Left ventricle myocardium inferior (tissue), 1 donor: ENCODE measurements around the gene RINL. TPM values are rescaled to one million over a fixed set of nuclear protein-coding genes. Genes with fewer than 3 reads are reported as not detected.
A peak's percentile ranks its signal among the peaks of the same experiment; 100 is the strongest.

Source experiments
- DNase-seq: peaks from one replicate; pipeline ENCODE4 v3.0.0-alpha.2; 2020
- H3K27ac ChIP-seq: fragments of 200-600 bp; replicated peaks from 2 replicates; pipeline ENCODE4 v1.8.0; 2021
- H3K27me3 ChIP-seq: fragments of 200-600 bp; 2 replicates; pipeline ENCODE4 v1.8.0; 2021; ENCODE audit warnings: low read depth
- H3K36me3 ChIP-seq: fragments of 200-600 bp; 2 replicates; pipeline ENCODE4 v1.8.0; 2021
- H3K4me1 ChIP-seq: fragments of 200-600 bp; 2 replicates; pipeline ENCODE4 v1.8.0; 2021
- H3K4me3 ChIP-seq: fragments of 200-600 bp; 2 replicates; pipeline ENCODE4 v1.8.0; 2021; ENCODE audit warnings: mild to moderate bottlenecking, moderate library complexity
- H3K9me3 ChIP-seq: fragments of 200-600 bp; replicated peaks from 2 replicates; pipeline ENCODE4 v1.8.0; 2021
- intact Hi-C: fragments of 100-400 bp; cut with micrococcal nuclease; formaldehyde crosslinking; loops from one replicate; pipeline ENCODE4 v1.11.0; 2022
- total RNA-seq: library from RNA; stranded (reverse); fragmentation: NEBNext Ultra II Directional; extraction: Animal tissue kit (Norgen Biotek cat#: 25700); gene quantifications from one replicate; pipeline ENCODE4 v1.2.1, GENCODE V29; 2021
- TF ChIP-seq, protein P1 (sequence below): fragments of 200-600 bp; IDR thresholded peaks from 2 replicates; pipeline ENCODE4 v1.8.0; 2021; ENCODE audit warnings: antibody characterized with exemption, mild to moderate bottlenecking, borderline replicate concordance
- donor health status: DM: no; HTN: yes; CAD: no; lungs with severe emphysema.

RINL gene
- total RNA-seq, 1 donor from 2014 or later, result 3.7 TPM

DNA sequence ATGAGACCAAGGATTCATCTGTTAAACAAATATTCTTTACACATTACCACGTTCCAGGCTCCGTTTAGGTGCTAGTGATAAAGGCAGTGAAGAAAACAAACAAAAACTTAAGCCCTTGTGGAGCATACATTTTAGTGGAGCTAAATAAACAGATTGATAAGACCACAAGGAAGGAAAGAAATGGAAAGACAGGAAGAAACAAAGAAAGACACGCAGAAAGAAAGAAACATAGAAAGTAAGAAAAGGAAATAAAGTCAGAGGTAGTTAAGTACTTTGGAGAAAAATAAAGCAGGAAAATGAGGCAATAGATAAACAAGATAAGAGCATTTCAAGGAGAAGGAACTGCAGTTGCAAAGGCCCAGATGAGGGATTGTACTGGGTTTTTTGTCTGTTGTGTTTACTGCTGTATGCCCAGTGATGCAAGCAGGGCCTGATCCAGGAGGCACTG lies 22.7 kb upstream of the RINL start:
- no peaks in the 10 kb centered on the region for H3K9me3 ChIP-seq
- H3K27me3 ChIP-seq, result no peaks in the 10 kb centered on the region
- H3K27ac ChIP-seq, result no peak overlapping the region
- no peak for DNase-seq
- H3K4me1 ChIP-seq, result peaks cover 37% of the 10 kb centered on the region
- H3K4me3 ChIP-seq, result peak overlapping the region; percentile 94
- TF ChIP-seq, protein P1, sequence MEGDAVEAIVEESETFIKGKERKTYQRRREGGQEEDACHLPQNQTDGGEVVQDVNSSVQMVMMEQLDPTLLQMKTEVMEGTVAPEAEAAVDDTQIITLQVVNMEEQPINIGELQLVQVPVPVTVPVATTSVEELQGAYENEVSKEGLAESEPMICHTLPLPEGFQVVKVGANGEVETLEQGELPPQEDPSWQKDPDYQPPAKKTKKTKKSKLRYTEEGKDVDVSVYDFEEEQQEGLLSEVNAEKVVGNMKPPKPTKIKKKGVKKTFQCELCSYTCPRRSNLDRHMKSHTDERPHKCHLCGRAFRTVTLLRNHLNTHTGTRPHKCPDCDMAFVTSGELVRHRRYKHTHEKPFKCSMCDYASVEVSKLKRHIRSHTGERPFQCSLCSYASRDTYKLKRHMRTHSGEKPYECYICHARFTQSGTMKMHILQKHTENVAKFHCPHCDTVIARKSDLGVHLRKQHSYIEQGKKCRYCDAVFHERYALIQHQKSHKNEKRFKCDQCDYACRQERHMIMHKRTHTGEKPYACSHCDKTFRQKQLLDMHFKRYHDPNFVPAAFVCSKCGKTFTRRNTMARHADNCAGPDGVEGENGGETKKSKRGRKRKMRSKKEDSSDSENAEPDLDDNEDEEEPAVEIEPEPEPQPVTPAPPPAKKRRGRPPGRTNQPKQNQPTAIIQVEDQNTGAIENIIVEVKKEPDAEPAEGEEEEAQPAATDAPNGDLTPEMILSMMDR, result no peak
- intact Hi-C loops, result no loop called here
- peaks cover 12% of the 10 kb centered on the region for H3K36me3 ChIP-seq

DNA sequence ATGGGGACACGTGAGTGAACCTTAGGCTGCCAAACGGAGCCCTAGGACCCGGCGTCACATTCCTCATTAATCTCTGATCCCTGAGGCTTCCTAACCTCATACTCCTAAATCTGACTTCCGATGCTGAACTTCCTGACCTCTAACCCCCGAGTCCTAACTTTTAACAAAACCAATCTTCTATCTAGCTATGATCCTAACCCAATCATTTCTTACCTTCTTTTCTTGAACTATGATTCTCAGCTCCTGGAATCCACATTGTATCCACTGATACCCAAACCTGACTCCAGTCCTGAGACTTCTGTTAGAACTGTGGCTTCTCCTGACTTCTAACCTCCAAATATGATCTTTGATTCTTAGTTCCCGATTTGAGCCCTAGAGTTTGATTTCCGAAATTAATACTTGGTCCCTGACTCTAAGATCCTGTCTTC lies 22.1 kb upstream of the RINL start:
- H3K27ac ChIP-seq, result peak overlapping the region; percentile 92
- H3K4me3 ChIP-seq, result peak overlapping the region; percentile 94
- TF ChIP-seq, protein P1, result no peak
- no peaks in the 10 kb centered on the region for H3K27me3 ChIP-seq
- H3K4me1 ChIP-seq, result peaks cover 39% of the 10 kb centered on the region
- peaks cover 6% of the 10 kb centered on the region for H3K36me3 ChIP-seq
- DNase-seq, result no peak
- H3K9me3 ChIP-seq, result no peaks in the 10 kb centered on the region
- intact Hi-C loops, result no loop called here

DNA sequence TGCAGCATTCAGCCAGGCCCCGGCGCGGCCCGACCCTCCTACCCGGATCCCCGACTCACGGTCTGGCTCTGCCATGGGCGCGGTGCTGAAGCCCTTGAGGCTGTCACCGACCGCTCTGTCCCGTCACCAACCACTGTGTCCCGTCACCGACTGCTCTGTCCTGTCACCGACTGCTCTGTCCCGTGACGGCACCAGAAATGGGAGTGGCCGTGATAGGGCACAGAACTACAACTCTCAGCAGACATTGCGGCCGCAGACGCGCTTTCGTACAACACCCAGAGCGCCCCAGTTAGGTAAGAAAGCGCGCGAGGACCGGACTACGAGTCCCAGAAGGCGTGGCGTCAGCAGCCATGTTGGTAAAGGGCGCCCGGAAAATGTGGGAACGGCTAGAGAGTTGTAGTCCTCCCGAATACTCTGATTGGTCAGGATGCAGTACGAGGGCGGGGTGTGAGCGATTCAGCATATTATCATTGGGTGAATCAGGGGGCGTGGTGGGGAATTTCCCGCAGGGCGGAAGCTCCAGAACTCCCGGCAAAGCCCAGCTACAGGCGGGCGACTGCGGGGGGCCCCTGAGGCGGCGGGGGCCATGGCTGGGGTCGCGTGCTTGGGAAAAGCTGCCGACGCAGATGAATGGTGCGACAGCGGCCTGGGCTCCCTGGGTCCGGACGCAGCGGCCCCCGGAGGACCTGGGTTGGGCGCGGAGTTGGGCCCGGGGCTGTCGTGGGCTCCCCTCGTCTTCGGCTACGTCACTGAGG lies 21.5 kb upstream of the RINL start, which contains the start of the genes NFKBIB and SIRT2:
Gene NFKBIB, plus strand, starts transcription at position 523 of the 755 bp plus-strand sequence. Its CDS starts 64 bp downstream, at position 587.
Gene SIRT2, minus strand, starts transcription at position 172 of the 755 bp plus-strand sequence. Its CDS starts 97 bp downstream, at position 75.
- intact Hi-C loops, result no loop called here

DNA sequence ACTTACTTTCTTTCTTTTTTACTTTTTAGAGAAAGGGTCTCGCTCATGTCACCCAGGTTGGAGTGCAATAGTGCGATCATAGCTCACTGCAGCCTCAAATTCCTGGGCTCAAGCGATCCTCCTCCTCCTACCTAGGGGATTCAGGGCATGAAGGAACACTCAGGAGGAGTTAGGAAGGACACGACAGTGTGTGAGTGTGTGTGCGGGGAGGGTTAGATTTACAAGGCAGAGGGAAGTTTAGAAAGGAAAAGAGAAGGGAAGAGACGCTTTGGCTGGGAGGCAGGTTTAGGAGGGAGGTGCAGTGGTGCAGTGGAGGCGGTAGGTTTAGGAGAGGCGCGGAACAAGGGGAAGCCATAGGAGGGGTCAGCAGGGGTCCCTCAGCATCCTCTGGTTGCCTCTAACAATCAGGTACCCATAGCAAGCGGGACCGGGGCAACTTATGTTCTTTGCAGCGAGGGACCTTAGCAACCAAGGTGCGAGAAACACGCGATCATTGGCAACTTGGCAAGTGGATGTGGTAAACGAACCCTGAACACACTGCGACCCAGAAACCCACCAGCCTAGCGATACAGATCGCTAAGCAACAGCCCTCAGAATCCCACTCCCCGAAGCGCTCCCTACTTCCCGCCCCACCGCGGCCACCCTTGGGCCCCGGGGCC lies 20.8 kb upstream of the RINL start:
- Histone ChIP-seq H3K4me1 (peaks cover 50% of the 10 kb centered on the region), H3K36me3 (no peaks in the 10 kb centered on the region), H3K27me3 (no peaks in the 10 kb centered on the region), H3K9me3 (no peaks in the 10 kb centered on the region), H3K27ac (peak overlapping the region; percentile 92), H3K4me3 (peak overlapping the region; percentile 94)
- intact Hi-C loops, result no loop called here
- DNase-seq, result no peak
- TF ChIP-seq, protein P1, result no peak

More for the DNA sequence above, 21.5 kb upstream of the RINL start, which contains the start of the genes NFKBIB and SIRT2:
- DNase-seq, result peak; percentile 100
- H3K27me3 ChIP-seq, result no peaks in the 10 kb centered on the region
- peaks cover 45% of the 10 kb centered on the region for H3K4me1 ChIP-seq
- peak within 1 kb of the TSS; percentile 94 for H3K4me3 ChIP-seq
- TF ChIP-seq, protein P1, result no peak
- peak within 1 kb of the TSS; percentile 92 for H3K27ac ChIP-seq
- H3K36me3 ChIP-seq, result peaks cover under 1% of the 10 kb centered on the region
- H3K9me3 ChIP-seq, result no peaks in the 10 kb centered on the region

DNA sequence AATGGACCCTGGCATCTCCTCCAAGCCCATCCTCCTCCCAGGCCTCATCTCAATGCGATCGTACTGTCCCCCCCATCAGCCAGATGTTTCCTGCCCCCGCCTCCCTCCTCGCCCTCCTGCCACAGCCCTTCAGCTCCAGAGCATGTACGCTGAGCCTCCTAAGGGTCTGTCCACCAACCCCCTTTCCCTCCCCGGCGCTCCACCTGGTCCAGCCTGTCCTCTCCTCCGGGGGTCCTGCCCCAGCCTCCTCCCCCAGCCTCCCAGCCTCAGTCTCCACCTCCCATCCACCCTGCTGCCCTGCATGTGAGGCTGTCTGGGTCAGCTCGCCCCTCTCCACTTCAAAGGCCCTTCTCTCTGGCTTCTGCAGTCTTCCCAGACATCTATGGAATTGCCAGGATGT lies 16.9 kb upstream of the RINL start:
- H3K27ac ChIP-seq, result no peak overlapping the region
- TF ChIP-seq, protein P1, result no peak
- peaks cover 17% of the 10 kb centered on the region for H3K36me3 ChIP-seq

More for the DNA sequence above, 16.9 kb upstream of the RINL start:
- H3K9me3 ChIP-seq, result no peaks in the 10 kb centered on the region
- DNase-seq, result no peak
- no peak overlapping the region for H3K4me3 ChIP-seq
- intact Hi-C loops, result no loop called here
- peaks cover 65% of the 10 kb centered on the region for H3K4me1 ChIP-seq
- no peaks in the 10 kb centered on the region for H3K27me3 ChIP-seq
